SIG-M5 (cell line): ENCODE data around the gene POU5F1.
"Not testable (repeated sequence)": the region's sequence is repeated elsewhere in the genome, so short reads cannot be mapped to it uniquely, and the experiment has no call there.

ENCODE experiments used
- DNase-seq: peaks from one replicate; lab custom pipeline; 2025; lab: John Stamatoyannopoulos, UW

POU5F1 gene

GRCh38 chr6:31165986-31166385, 4.5 kb downstream of the POU5F1 start:
- no peak for DNase-seq

GRCh38 chr6:31165064-31165832, 5.2 kb downstream of the POU5F1 start:
- not testable (repeated sequence) for DNase-seq

GRCh38 chr6:31164475-31165063, 5.9 kb downstream of the POU5F1 start:
- not testable (repeated sequence) for DNase-seq

GRCh38 chr6:31163922-31164321, 6.6 kb downstream of the POU5F1 start:
- DNase-seq, result no peak

- DNase-seq, result no peak
These were observed 7.9 kb downstream of the POU5F1 start for GRCh38 chr6:31162463-31163165.

GRCh38 chr6:31161216-31162126, 9.0 kb downstream of the POU5F1 start:
- DNase-seq, result no peak

- no peak for DNase-seq
These were observed 11.3 kb downstream of the POU5F1 start for GRCh38 chr6:31158863-31159855.

GRCh38 chr6:31158140-31158862, 12.2 kb downstream of the POU5F1 start, which contains the start of gene TCF19:
Gene TCF19, plus strand, starts transcription at chr6:31158589. Its CDS starts 881 bp downstream, at chr6:31159470.
- DNase-seq, result peak; percentile 92

GRCh38 chr6:31157513-31158139, 12.9 kb downstream of the POU5F1 start, which contains the start of gene CCHCR1:
Gene CCHCR1, minus strand, starts transcription at chr6:31157802. Its CDS starts 202 bp downstream, at chr6:31157600.
- DNase-seq, result no peak

- no peak for DNase-seq
These were observed 13.8 kb downstream of the POU5F1 start for GRCh38 chr6:31156641-31157040.

- DNase-seq, result no peak
These were observed 16.0 kb downstream of the POU5F1 start for GRCh38 chr6:31154436-31154835.

- no peak for DNase-seq
These were observed 17.7 kb downstream of the POU5F1 start for GRCh38 chr6:31152781-31153180.

GRCh38 chr6:31149827-31150447, 20.5 kb downstream of the POU5F1 start:
- no peak for DNase-seq

- no peak for DNase-seq
These were observed 25.1 kb downstream of the POU5F1 start for GRCh38 chr6:31145386-31145785.

- DNase-seq, result no peak
These were observed 25.5 kb downstream of the POU5F1 start for GRCh38 chr6:31144970-31145340.

GRCh38 chr6:31144296-31144969, 26.0 kb downstream of the POU5F1 start:
- no peak for DNase-seq

- DNase-seq, result no peak
These were observed 27.3 kb downstream of the POU5F1 start for GRCh38 chr6:31143148-31143547.

- DNase-seq, result no peak
These were observed 28.1 kb downstream of the POU5F1 start for GRCh38 chr6:31142361-31142761.
